Measurements from ENCODE around the gene ITPRIP.

DNA sequence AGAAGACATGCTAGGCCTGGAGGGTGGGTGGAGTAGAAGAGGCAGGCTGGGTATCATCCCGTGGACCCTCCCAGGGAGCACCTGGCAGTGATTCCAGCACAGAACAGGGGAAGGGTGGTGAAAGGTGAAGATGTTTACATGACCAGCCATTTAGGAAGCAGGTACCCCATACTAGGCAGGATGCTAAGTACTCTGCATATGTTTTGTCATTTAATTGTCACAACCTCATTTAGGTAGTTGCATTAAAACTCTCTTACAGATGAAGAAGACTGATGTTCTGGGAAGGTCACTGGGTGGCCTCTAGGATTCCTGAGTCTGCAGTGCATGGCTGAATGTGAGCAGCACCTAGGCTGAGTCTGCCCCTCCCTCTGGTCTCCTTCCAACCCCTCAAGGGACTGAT lies 15.2 kb downstream of the ITPRIP start:
- TF ChIP-seq, protein P1, sequence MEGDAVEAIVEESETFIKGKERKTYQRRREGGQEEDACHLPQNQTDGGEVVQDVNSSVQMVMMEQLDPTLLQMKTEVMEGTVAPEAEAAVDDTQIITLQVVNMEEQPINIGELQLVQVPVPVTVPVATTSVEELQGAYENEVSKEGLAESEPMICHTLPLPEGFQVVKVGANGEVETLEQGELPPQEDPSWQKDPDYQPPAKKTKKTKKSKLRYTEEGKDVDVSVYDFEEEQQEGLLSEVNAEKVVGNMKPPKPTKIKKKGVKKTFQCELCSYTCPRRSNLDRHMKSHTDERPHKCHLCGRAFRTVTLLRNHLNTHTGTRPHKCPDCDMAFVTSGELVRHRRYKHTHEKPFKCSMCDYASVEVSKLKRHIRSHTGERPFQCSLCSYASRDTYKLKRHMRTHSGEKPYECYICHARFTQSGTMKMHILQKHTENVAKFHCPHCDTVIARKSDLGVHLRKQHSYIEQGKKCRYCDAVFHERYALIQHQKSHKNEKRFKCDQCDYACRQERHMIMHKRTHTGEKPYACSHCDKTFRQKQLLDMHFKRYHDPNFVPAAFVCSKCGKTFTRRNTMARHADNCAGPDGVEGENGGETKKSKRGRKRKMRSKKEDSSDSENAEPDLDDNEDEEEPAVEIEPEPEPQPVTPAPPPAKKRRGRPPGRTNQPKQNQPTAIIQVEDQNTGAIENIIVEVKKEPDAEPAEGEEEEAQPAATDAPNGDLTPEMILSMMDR (tag by site-specific recombination; IDR thresholded peaks at IDR 0.05): no peak
- TF ChIP-seq ZNF571 (tag by site-specific recombination; IDR thresholded peaks at IDR 0.05): no peak
- TF ChIP-seq, protein P2, sequence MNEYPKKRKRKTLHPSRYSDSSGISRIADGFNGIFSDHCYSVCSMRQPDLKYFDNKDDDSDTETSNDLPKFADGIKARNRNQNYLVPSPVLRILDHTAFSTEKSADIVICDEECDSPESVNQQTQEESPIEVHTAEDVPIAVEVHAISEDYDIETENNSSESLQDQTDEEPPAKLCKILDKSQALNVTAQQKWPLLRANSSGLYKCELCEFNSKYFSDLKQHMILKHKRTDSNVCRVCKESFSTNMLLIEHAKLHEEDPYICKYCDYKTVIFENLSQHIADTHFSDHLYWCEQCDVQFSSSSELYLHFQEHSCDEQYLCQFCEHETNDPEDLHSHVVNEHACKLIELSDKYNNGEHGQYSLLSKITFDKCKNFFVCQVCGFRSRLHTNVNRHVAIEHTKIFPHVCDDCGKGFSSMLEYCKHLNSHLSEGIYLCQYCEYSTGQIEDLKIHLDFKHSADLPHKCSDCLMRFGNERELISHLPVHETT (tag by site-specific recombination; IDR thresholded peaks at IDR 0.05): no peak
- no peak for TF ChIP-seq ZNF335 (tag by site-specific recombination; conservative IDR thresholded peaks at IDR 0.05)
- TF ChIP-seq, protein P3, sequence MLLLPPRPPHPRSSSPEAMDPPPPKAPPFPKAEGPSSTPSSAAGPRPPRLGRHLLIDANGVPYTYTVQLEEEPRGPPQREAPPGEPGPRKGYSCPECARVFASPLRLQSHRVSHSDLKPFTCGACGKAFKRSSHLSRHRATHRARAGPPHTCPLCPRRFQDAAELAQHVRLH (tag by site-specific recombination; IDR thresholded peaks at IDR 0.05): no peak
- TF ChIP-seq ZNF549 (tag by site-specific recombination; IDR thresholded peaks at IDR 0.05): no peak
- TF ChIP-seq, protein P4, sequence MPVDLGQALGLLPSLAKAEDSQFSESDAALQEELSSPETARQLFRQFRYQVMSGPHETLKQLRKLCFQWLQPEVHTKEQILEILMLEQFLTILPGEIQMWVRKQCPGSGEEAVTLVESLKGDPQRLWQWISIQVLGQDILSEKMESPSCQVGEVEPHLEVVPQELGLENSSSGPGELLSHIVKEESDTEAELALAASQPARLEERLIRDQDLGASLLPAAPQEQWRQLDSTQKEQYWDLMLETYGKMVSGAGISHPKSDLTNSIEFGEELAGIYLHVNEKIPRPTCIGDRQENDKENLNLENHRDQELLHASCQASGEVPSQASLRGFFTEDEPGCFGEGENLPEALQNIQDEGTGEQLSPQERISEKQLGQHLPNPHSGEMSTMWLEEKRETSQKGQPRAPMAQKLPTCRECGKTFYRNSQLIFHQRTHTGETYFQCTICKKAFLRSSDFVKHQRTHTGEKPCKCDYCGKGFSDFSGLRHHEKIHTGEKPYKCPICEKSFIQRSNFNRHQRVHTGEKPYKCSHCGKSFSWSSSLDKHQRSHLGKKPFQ (tag by site-specific recombination; IDR thresholded peaks at IDR 0.05): no peak
- TF ChIP-seq YY1 (tag by site-specific recombination; IDR thresholded peaks at IDR 0.05): no peak
- TF ChIP-seq ZNF157 (tag by site-specific recombination; IDR thresholded peaks at IDR 0.05): no peak
